Transverse colon (tissue), 3 donors: ENCODE results near the gene INAVA.

ENCODE experiments used
- EP300 ChIP-seq: sonication (generic); formaldehyde crosslinking; IDR thresholded peaks from one replicate; pipeline ENCODE4 v1.6.1; 2017; ENCODE audit warnings: antibody characterized with exemption, low read depth
- POLR2A ChIP-seq: fragments of 450-650 bp; IDR thresholded peaks from one replicate; pipeline ENCODE4 v1.6.1; 2016; ENCODE audit warnings: antibody characterized with exemption, mild to moderate bottlenecking, moderate library complexity
- TF ChIP-seq, protein P1 (sequence below), 5 experiments: fragments of 200-600 bp in 3 of 5; fragments of 450-650 bp in 2 of 5; sonication (generic) in 3 of 5; IDR thresholded peaks; 1 replicate in 2 of 5; 2 replicates in 3 of 5; pipeline ENCODE4 v1.5.1; 2016 to 2017; ENCODE audit warnings: antibody characterized with exemption in 5 of 5, inconsistent platforms in 3 of 5, mild to moderate bottlenecking in 2 of 5, moderate library complexity in 1 of 5

- TF ChIP-seq EP300 = no peak
- TF ChIP-seq, protein P1, sequence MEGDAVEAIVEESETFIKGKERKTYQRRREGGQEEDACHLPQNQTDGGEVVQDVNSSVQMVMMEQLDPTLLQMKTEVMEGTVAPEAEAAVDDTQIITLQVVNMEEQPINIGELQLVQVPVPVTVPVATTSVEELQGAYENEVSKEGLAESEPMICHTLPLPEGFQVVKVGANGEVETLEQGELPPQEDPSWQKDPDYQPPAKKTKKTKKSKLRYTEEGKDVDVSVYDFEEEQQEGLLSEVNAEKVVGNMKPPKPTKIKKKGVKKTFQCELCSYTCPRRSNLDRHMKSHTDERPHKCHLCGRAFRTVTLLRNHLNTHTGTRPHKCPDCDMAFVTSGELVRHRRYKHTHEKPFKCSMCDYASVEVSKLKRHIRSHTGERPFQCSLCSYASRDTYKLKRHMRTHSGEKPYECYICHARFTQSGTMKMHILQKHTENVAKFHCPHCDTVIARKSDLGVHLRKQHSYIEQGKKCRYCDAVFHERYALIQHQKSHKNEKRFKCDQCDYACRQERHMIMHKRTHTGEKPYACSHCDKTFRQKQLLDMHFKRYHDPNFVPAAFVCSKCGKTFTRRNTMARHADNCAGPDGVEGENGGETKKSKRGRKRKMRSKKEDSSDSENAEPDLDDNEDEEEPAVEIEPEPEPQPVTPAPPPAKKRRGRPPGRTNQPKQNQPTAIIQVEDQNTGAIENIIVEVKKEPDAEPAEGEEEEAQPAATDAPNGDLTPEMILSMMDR (IDR thresholded peaks at IDR 0.05) = no peak
- TF ChIP-seq POLR2A = no peak
Measured at GRCh38 chr1:200916681-200917080, 22.0 kb downstream of the INAVA start.
